K562 (cell line): ENCODE results near the gene PGPEP1. TPM values are rescaled to one million over a fixed set of nuclear protein-coding genes. Genes with fewer than 3 reads are reported as not detected.

Source experiments
- CEBPG ChIP-seq, 3 experiments: fragments of 200-800 bp in 1 of 3; sonication (Bioruptor generic) in 1 of 3; sonication (generic) in 1 of 3; formaldehyde crosslinking in 1 of 3; IDR thresholded peaks in 2 of 3; conservative IDR thresholded peaks in 1 of 3; 2 replicates each; pipeline versions ENCODE4 v1.6.1 to v1.8.0; 2016 to 2022; ENCODE audit warnings: missing compliant biosample characterization in 2 of 3, missing genetic modification characterization in 2 of 3, mild to moderate bottlenecking in 1 of 3, missing genetic modification reagents in 1 of 3
- E2F4 ChIP-seq: sonication (generic); formaldehyde crosslinking; IDR thresholded peaks from 2 replicates; pipeline ENCODE4 v1.8.0; 2022; ENCODE audit warnings: mild to moderate bottlenecking, low read depth, missing genetic modification reagents
- GATAD2B ChIP-seq: fragments of 450-650 bp; IDR thresholded peaks from 2 replicates; pipeline ENCODE4 v1.6.1; 2017; ENCODE audit warnings: mild to moderate bottlenecking, borderline replicate concordance
- ID3 ChIP-seq, 2 experiments: fragments of 250-450 bp in 1 of 2; fragments of 450-650 bp in 1 of 2; sonication (Bioruptor Pico) in 1 of 2; IDR thresholded peaks; 2 replicates each; pipeline versions ENCODE4 v1.6.1 to v1.8.0; 2016 to 2021; ENCODE audit warnings: mild to moderate bottlenecking in 2 of 2, moderate library complexity in 2 of 2, missing compliant biosample characterization in 1 of 2, missing genetic modification characterization in 1 of 2
- MIER1 ChIP-seq: fragments of 450-650 bp; IDR thresholded peaks from 2 replicates; pipeline ENCODE4 v1.6.1; 2016; ENCODE audit warnings: antibody characterized with exemption, mild to moderate bottlenecking, low read depth
- MYNN ChIP-seq, 2 experiments: sonication (generic); formaldehyde crosslinking in 1 of 2; IDR thresholded peaks; 2 replicates each; pipeline versions ENCODE4 v1.5.0 to v1.6.1; 2016 to 2020; ENCODE audit warnings: antibody characterized with exemption in 1 of 2, missing genetic modification reagents in 1 of 2
- NBN ChIP-seq: fragments of 450-650 bp; IDR thresholded peaks from 2 replicates; pipeline ENCODE4 v1.6.1; 2016; ENCODE audit warnings: low read depth, mild to moderate bottlenecking
- RBM34 ChIP-seq: fragments of 200-400 bp; formaldehyde crosslinking; IDR thresholded peaks from 2 replicates; pipeline ENCODE4 v1.6.1; 2018; ENCODE audit warnings: low read length, borderline replicate concordance; ENCODE audit not compliant: insufficient read depth
- SIX5 ChIP-seq, 2 experiments: IDR thresholded peaks; 2 replicates each; pipeline ENCODE4 v1.6.1; 2011; ENCODE audit warnings: low read length in 2 of 2, borderline replicate concordance in 1 of 2, low read depth in 1 of 2, mild to moderate bottlenecking in 1 of 2, moderate library complexity in 1 of 2; ENCODE audit not compliant: insufficient read depth in 1 of 2
- SMARCA5 ChIP-seq: fragments of 450-650 bp; IDR thresholded peaks from 2 replicates; pipeline ENCODE4 v1.6.1; 2016
- ZNF175 ChIP-seq: fragments of 200-800 bp; sonication (Bioruptor generic); IDR thresholded peaks from 2 replicates; pipeline ENCODE4 v1.6.1; 2016; ENCODE audit warnings: low read depth, mild to moderate bottlenecking, missing genetic modification characterization, missing compliant biosample characterization
- ZNF24 ChIP-seq: fragments of 450-650 bp; IDR thresholded peaks from 2 replicates; pipeline ENCODE4 v1.6.1; 2016
- polyA plus RNA-seq, 8 experiments: library from polyadenylated mRNA; depleted of rRNA in 4 of 8; stranded (reverse) in 5 of 8; unstranded in 3 of 8; fragments of >200 nt; fragmentation: Nextera tagmentation in 2 of 8; fragmentation: Illumina TruSeq in 1 of 8; extraction: Ambion mirVana in 2 of 8; extraction: Trizol in 1 of 8; gene quantifications; 2 replicates each; pipeline versions ENCODE4 v1.2.1 to v1.2.3, GENCODE V29; 2011 to 2014; ENCODE audit warnings: inconsistent platforms in 1 of 8, missing spikeins in 1 of 8
- total RNA-seq, 7 experiments: library from RNA; depleted of rRNA in 6 of 7; stranded (reverse); fragments of >200 nt in 6 of 7; fragmentation: Illumina TruSeq in 2 of 7; extraction: Trizol in 2 of 7; gene quantifications; 2 replicates each; pipeline versions ENCODE4 v1.2.1 to v1.2.3, GENCODE V29; 2011 to 2021; ENCODE audit warnings: low replicate concordance in 1 of 7

Gene PGPEP1
- total and polyA plus RNA-seq, 9 of the 15 experiments (the other 6 are each of a cell fraction or from before 2014, with no cell fraction given): 10.0 to 69.6 (median 33.5) TPM

- no peak for TF ChIP-seq RBM34
- TF ChIP-seq SIX5 (IDR thresholded peaks at IDR 0.05; ENCODE audit: borderline replicate concordance in 1 of 2, insufficient read depth in 1 of 2, low read depth in 1 of 2, low read length in 2 of 2): no peak
- TF ChIP-seq ZNF175 (CRISPR knock-in tag): no peak
- TF ChIP-seq ID3 (CRISPR knock-in tag; IDR thresholded peaks at IDR 0.05): no peak
- peak; percentile 69 for TF ChIP-seq ID3 (tag; IDR thresholded peaks at IDR 0.05)
- 0 out of 2 replicates have a peak, but pooled peaks have one; percentile 22 for TF ChIP-seq ZNF24
- TF ChIP-seq NBN: 0 out of 2 replicates have a peak, but pooled peaks have one; percentile 33
- 0 out of 2 replicates have a peak, but pooled peaks have one; percentile 22 for TF ChIP-seq E2F4
- peak; percentile 97 for TF ChIP-seq SMARCA5
- TF ChIP-seq CEBPG (CRISPR knock-in tag; IDR thresholded peaks at IDR 0.05): no peak
- no peak for TF ChIP-seq CEBPG (tag; conservative IDR thresholded peaks at IDR 0.05 in 1 of 2, IDR thresholded peaks at IDR 0.05 in 1 of 2)
- 0 out of 2 replicates have a peak, but pooled peaks have one; percentile 44 for TF ChIP-seq GATAD2B
- peak; percentile 59; the same call in 1 of the 2 replicates for TF ChIP-seq MIER1
- TF ChIP-seq MYNN (IDR thresholded peaks at IDR 0.05): no peak
- TF ChIP-seq MYNN (CRISPR knock-in tag; IDR thresholded peaks at IDR 0.05): no peak
- TF ChIP-seq, all 486 proteins: peak for 29
These were observed 49.3 kb upstream of the PGPEP1 start (continued) for GRCh38 chr19:18291019-18291524.
